Body of pancreas (tissue), 4 donors: ENCODE measurements around the gene SKI. TPM values are rescaled to one million over a fixed set of nuclear protein-coding genes. Genes with fewer than 3 reads are reported as not detected.

Experiments used
- ATAC-seq: fragments of 150-250 bp; one replicate; pipeline ENCODE4 v1.9.1; 2016
- DNase-seq, 4 donors: peaks; one replicate each; pipeline ENCODE4 v3.0.0-alpha.2; 2019
- H3K27ac ChIP-seq, 4 donors: fragments of 200-600 bp; sonication (generic); 1 replicate in 3 of 4; 2 replicates in 1 of 4; pipeline versions ENCODE4 v1.5.1 to v1.6.1; 2016 to 2019; ENCODE audit warnings: mild to moderate bottlenecking in 1 of 4, mixed read lengths in 1 of 4, moderate library complexity in 1 of 4
- H3K27me3 ChIP-seq, 2 donors: fragments of 200-600 bp; sonication (generic); one replicate each; pipeline ENCODE4 v1.6.0; 2016; ENCODE audit warnings: mild to moderate bottlenecking in 1 of 2
- H3K36me3 ChIP-seq, 2 donors: fragments of 200-600 bp; sonication (generic); replicated peaks in 1 of 2; 2 replicates each; pipeline ENCODE4 v1.5.1; 2016; ENCODE audit warnings: low read depth in 2 of 2; ENCODE audit not compliant: insufficient read depth in 1 of 2
- H3K4me1 ChIP-seq: fragments of 200-600 bp; sonication (generic); one replicate; pipeline ENCODE4 v1.6.0; 2016
- H3K4me3 ChIP-seq, 2 donors: fragments of 200-600 bp; sonication (generic); 1 replicate in 1 of 2; 2 replicates in 1 of 2; pipeline ENCODE4 v1.5.1; 2016 to 2019
- H3K9me3 ChIP-seq, 3 donors: fragments of 200-600 bp; sonication (generic); 1 replicate in 2 of 3; 2 replicates in 1 of 3; pipeline ENCODE4 v1.5.1; 2016
- CTCF ChIP-seq, 7 experiments: fragments of 450-650 bp in 4 of 7; fragments of 200-600 bp in 3 of 7; sonication (generic) in 3 of 7; IDR thresholded peaks; one replicate each; pipeline ENCODE4 v1.5.1; 2016 to 2019; ENCODE audit warnings: antibody characterized with exemption in 7 of 7
- POLR2A ChIP-seq, 3 donors: fragments of 450-650 bp; IDR thresholded peaks; one replicate each; pipeline ENCODE4 v1.6.1; 2016; ENCODE audit warnings: antibody characterized with exemption in 3 of 3, mild to moderate bottlenecking in 2 of 3
- WGBS, 2 donors: methylation state at CpG; one replicate each; pipeline ENCODE4 v1.1.5; 2017; 5-methylcytosine and 5-hydroxymethylcytosine counted together
- intact Hi-C: fragments of 100-400 bp; cut with DNase I; formaldehyde crosslinking; loops from one replicate; pipeline ENCODE4 v1.15.1; 2023
- total RNA-seq, 2 donors: library from RNA; depleted of rRNA; stranded (reverse); fragments of >200 nt; gene quantifications; one replicate each; pipeline ENCODE4 v1.1.0, GENCODE V29; 2016

Gene SKI
- total RNA-seq, 2 donors from 2014 or later = 15.8 to 33.0 TPM

- Histone ChIP-seq H3K27me3 (no peaks in the 10 kb centered on the region), H3K36me3 (peaks cover 11 to 24% of the 10 kb centered on the region in 2 donors), H3K27ac (no peak overlapping the region), H3K9me3 (no peaks in the 10 kb centered on the region), H3K4me1 (peaks cover 13% of the 10 kb centered on the region), H3K4me3 (no peak overlapping the region)
- 93 to 94% methylated on average over 17 to 20 of the region's 22 CpGs for WGBS, 2 donors
- ATAC-seq = no peak
- no peak for DNase-seq
- intact Hi-C loops = no loop called here
- no peak for TF ChIP-seq POLR2A (IDR thresholded peaks at IDR 0.05)
- TF ChIP-seq CTCF (IDR thresholded peaks at IDR 0.05) = no peak
These were observed 76.2 kb downstream of the SKI start for GRCh38 chr1:2304282-2304681.

- H3K27me3 ChIP-seq = no peaks in the 10 kb centered on the region
- H3K27ac ChIP-seq = no peak overlapping the region
- WGBS, 2 donors = 87 to 91% methylated on average over 44 to 46 of the region's 49 CpGs
- intact Hi-C loops = no loop called here
- TF ChIP-seq CTCF (IDR thresholded peaks at IDR 0.05) (no peak), POLR2A (IDR thresholded peaks at IDR 0.05) (no peak)
- ATAC-seq (no peak), DNase-seq (no peak)
- peaks cover 11 to 24% of the 10 kb centered on the region in 2 donors for H3K36me3 ChIP-seq
- no peak overlapping the region for H3K4me3 ChIP-seq
- peaks cover 5% of the 10 kb centered on the region for H3K4me1 ChIP-seq
- H3K9me3 ChIP-seq = no peaks in the 10 kb centered on the region
These were observed 77.0 kb downstream of the SKI start for GRCh38 chr1:2304921-2305681.

GRCh38 chr1:2306151-2306978, 78.2 kb downstream of the SKI start:
- Histone ChIP-seq H3K4me1 (no peaks in the 10 kb centered on the region), H3K36me3 (peaks cover 11 to 24% of the 10 kb centered on the region in 2 donors), H3K4me3 (no peak overlapping the region), H3K9me3 (no peaks in the 10 kb centered on the region), H3K27ac (no peak overlapping the region), H3K27me3 (no peaks in the 10 kb centered on the region)
- intact Hi-C loops = no loop called here
- WGBS, 2 donors = 93 to 95% methylated on average over 56 to 81 of the region's 81 CpGs
- TF ChIP-seq POLR2A (IDR thresholded peaks at IDR 0.05) (no peak), CTCF (IDR thresholded peaks at IDR 0.05) (no peak)
- no peak for DNase-seq
- no peak for ATAC-seq

GRCh38 chr1:2307064-2307605, 79.0 kb downstream of the SKI start:
- peaks cover 1% of the 10 kb centered on the region for H3K4me1 ChIP-seq
- H3K27ac ChIP-seq = no peak overlapping the region
- ATAC-seq = no peak

More at GRCh38 chr1:2307064-2307605, 79.0 kb downstream of the SKI start:
- H3K9me3 ChIP-seq = no peaks in the 10 kb centered on the region
- TF ChIP-seq CTCF (IDR thresholded peaks at IDR 0.05) (no peak), POLR2A (IDR thresholded peaks at IDR 0.05) (no peak)
- intact Hi-C loops = no loop called here
- peaks cover 11 to 24% of the 10 kb centered on the region in 2 donors for H3K36me3 ChIP-seq
- no peak for DNase-seq
- no peaks in the 10 kb centered on the region for H3K27me3 ChIP-seq
- H3K4me3 ChIP-seq = no peak overlapping the region
- 93 to 95% methylated on average over 30 to 36 of the region's 41 CpGs for WGBS, 2 donors
